ENCODE measurements around the gene HGS. TPM values are rescaled to one million over a fixed set of nuclear protein-coding genes. Genes with fewer than 3 reads are reported as not detected.
A peak's percentile ranks its signal among the peaks of the same experiment; 100 is the strongest.

The HGS gene
- total and polyA plus RNA-seq, 2 of the 4 experiments (the other 2 are of a cell fraction): 52.5 to 137 TPM

DNA sequence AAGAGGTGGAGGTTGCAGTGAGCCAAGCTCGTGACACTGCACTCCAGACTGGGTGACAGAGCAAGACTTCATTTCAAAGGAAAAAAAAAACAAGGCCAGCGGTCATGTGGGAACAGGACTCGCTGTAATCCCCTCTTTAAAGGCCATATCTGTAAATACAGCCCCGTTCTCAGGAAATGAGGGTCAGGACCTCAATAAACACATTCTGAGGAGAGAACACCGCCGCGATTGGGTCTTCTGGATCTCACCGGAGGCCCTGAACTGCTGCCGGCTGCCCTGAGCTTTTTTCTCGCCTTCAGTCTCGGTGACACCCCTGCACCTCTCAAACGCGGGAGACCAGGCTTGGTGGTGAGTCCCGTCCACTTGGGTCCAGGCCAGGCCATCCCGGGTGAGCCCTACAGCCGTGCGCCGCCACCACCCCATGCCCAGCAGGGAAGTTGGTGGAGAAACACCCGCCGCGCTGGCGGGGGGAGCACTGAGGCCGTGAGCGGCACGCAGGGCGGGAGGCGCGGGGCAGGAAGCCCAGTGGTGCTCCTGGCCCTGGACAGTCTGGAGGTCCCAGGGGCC lies 56.7 kb downstream of the HGS start:
- no peak overlapping the region for H3K23ac ChIP-seq (ENCODE audit: low read depth, low read length)
- H3K4me3 ChIP-seq (ENCODE audit: insufficient read depth, low read depth, low read length): no peak overlapping the region
- no peak overlapping the region for H3K4ac ChIP-seq (ENCODE audit: low read depth, low read length)
- POLR2A ChIA-PET (ENCODE audit: unreplicated experiment): no interaction called here
- H3K9me3 ChIP-seq (ENCODE audit: control insufficient read depth, insufficient read depth, low read length): no peaks in the 10 kb centered on the region
- dilution Hi-C loops (cut with HindIII; ENCODE audit: low sequenced_read_pairs, unreplicated experiment) (no loop called here), intact Hi-C loops (cut with micrococcal nuclease) (no loop called here), in situ Hi-C loops (cut with MboI; ENCODE audit: low sequenced_read_pairs) (no loop called here)
- WGBS, 2 experiments (ENCODE audit: extremely low coverage in 2 of 2, insufficient read length in 1 of 2): 36% methylated on average over 15 of the region's 28 CpGs; no CpG with 5 or more reads in 1 of the 2 experiments
- BruUV-seq (replicated peaks): no TSS peak
- CTCF ChIA-PET: no interaction called here
- TF ChIP-seq SMC3 (IDR thresholded peaks at IDR 0.05; ENCODE audit: low read depth, low read length) (no peak), RFX5 (IDR thresholded peaks at IDR 0.05; ENCODE audit: low read depth, low read length) (no peak), MXI1 (IDR thresholded peaks at IDR 0.05; ENCODE audit: borderline replicate concordance, low read depth, low read length) (no peak), NFE2L2 (IDR thresholded peaks at IDR 0.05; ENCODE audit: low read depth, low read length) (no peak), RCOR1 (IDR thresholded peaks at IDR 0.05; ENCODE audit: insufficient replicate concordance, low read length) (no peak), MAZ (IDR thresholded peaks at IDR 0.05; ENCODE audit: borderline replicate concordance, low read depth, low read length) (no peak), MAFK (IDR thresholded peaks at IDR 0.05; ENCODE audit: low read depth, low read length) (no peak), POLR2A (IDR thresholded peaks at IDR 0.05; ENCODE audit: low read depth, low read length) (no peak), CHD1 (IDR thresholded peaks at IDR 0.05; ENCODE audit: low read depth, low read length) (no peak), BHLHE40 (IDR thresholded peaks at IDR 0.05; ENCODE audit: low read depth, low read length) (no peak), FOS (IDR thresholded peaks at IDR 0.05; ENCODE audit: low read depth, low read length) (no peak), RAD21 (IDR thresholded peaks at IDR 0.05; ENCODE audit: low read length) (no peak)
- TF ChIP-seq, protein P1, sequence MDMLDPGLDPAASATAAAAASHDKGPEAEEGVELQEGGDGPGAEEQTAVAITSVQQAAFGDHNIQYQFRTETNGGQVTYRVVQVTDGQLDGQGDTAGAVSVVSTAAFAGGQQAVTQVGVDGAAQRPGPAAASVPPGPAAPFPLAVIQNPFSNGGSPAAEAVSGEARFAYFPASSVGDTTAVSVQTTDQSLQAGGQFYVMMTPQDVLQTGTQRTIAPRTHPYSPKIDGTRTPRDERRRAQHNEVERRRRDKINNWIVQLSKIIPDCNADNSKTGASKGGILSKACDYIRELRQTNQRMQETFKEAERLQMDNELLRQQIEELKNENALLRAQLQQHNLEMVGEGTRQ (IDR thresholded peaks at IDR 0.05; ENCODE audit: low read depth, low read length): no peak
- TF ChIP-seq, protein P2, sequence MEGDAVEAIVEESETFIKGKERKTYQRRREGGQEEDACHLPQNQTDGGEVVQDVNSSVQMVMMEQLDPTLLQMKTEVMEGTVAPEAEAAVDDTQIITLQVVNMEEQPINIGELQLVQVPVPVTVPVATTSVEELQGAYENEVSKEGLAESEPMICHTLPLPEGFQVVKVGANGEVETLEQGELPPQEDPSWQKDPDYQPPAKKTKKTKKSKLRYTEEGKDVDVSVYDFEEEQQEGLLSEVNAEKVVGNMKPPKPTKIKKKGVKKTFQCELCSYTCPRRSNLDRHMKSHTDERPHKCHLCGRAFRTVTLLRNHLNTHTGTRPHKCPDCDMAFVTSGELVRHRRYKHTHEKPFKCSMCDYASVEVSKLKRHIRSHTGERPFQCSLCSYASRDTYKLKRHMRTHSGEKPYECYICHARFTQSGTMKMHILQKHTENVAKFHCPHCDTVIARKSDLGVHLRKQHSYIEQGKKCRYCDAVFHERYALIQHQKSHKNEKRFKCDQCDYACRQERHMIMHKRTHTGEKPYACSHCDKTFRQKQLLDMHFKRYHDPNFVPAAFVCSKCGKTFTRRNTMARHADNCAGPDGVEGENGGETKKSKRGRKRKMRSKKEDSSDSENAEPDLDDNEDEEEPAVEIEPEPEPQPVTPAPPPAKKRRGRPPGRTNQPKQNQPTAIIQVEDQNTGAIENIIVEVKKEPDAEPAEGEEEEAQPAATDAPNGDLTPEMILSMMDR (conservative IDR thresholded peaks at IDR 0.05; ENCODE audit: low read depth, low read length): no peak
- H3K9me1 ChIP-seq (ENCODE audit: insufficient read depth, low read length): peaks cover 3% of the 10 kb centered on the region; the same call in 1 of the 2 replicates
- H3K56ac ChIP-seq (ENCODE audit: extremely low read depth, insufficient read depth, low read length): no peak overlapping the region
- H2AK9ac ChIP-seq (replicated peaks; ENCODE audit: low read depth, low read length, poor library complexity): no peak overlapping the region
- H2BK120ac ChIP-seq (ENCODE audit: low read depth, low read length): no peak overlapping the region
- no peak overlapping the region for H3K27ac ChIP-seq (ENCODE audit: insufficient read depth, low read length)
- ATAC-seq (ENCODE audit: low read depth) (no peak), DNase-seq (no peak)
- H3K4me2 ChIP-seq (ENCODE audit: low read depth, low read length): no peak overlapping the region
- H3K18ac ChIP-seq (ENCODE audit: low read depth, low read length): no peak overlapping the region
- no peaks in the 10 kb centered on the region for H4K20me1 ChIP-seq (ENCODE audit: insufficient read depth, low read length)
- H2AK5ac ChIP-seq (ENCODE audit: low read depth, low read length): no peak overlapping the region
- H2BK20ac ChIP-seq (ENCODE audit: low read depth, low read length): no peak overlapping the region
- no peak overlapping the region for H2BK5ac ChIP-seq (ENCODE audit: low read depth, low read length, poor library complexity, severe bottlenecking)
- no peak overlapping the region for H4K5ac ChIP-seq (ENCODE audit: low read depth, low read length)
- H3K36me3 ChIP-seq (ENCODE audit: control insufficient read depth, insufficient read depth, low read length): no peaks in the 10 kb centered on the region
- peaks cover 4% of the 10 kb centered on the region; the same call in 1 of the 2 replicates for H3K27me3 ChIP-seq (ENCODE audit: control insufficient read depth, insufficient read depth, low read length)
- no peak overlapping the region for H2BK15ac ChIP-seq (ENCODE audit: low read depth, low read length)
- H4K91ac ChIP-seq (ENCODE audit: insufficient read depth, low read depth, low read length): no peak overlapping the region
- H4K8ac ChIP-seq (ENCODE audit: low read depth in 2 of 2, low read length in 2 of 2): no peak overlapping the region
- peaks cover 3% of the 10 kb centered on the region; the same call in 1 of the 2 replicates for H3K4me1 ChIP-seq (ENCODE audit: control insufficient read depth, insufficient read depth, low read length)
- no peak overlapping the region for H3K9ac ChIP-seq (ENCODE audit: low read depth, low read length)
- H2AFZ ChIP-seq (replicated peaks; ENCODE audit: low read length, poor library complexity): peak overlapping the region; percentile 51
- no peaks in the 10 kb centered on the region for H3K79me1 ChIP-seq (ENCODE audit: low read depth in 1 of 2, low read length in 2 of 2)
- H3K14ac ChIP-seq (replicated peaks; ENCODE audit: low read depth, low read length): no peak overlapping the region
